Heart right ventricle (tissue), 16 donors: Measurements from ENCODE around the gene RTN4R. TPM values are rescaled to one million over a fixed set of nuclear protein-coding genes. Genes with fewer than 3 reads are reported as not detected.
"Not testable (repeated sequence)": the region's sequence is repeated elsewhere in the genome, so short reads cannot be mapped to it uniquely, and the experiment has no call there.

ENCODE experiments used
- ATAC-seq, 8 donors: fragments of 200-7000 bp; cut with Tn5 transposase; one replicate each; pipeline ENCODE4 v1.9.1; 2020; ENCODE audit warnings: mild to moderate bottlenecking in 8 of 8, moderate library complexity in 8 of 8, moderate number of reproducible peaks in 1 of 8
- DNase-seq, 2 donors: peaks; one replicate each; pipeline ENCODE4 v3.0.0-alpha.2; 2020
- H3K27ac ChIP-seq, 10 donors: fragments of 200-600 bp; sonication (generic) in 2 of 10; one replicate each; pipeline versions ENCODE4 v1.5.0 to v1.8.0; 2020 to 2022; ENCODE audit warnings: mild to moderate bottlenecking in 3 of 10
- H3K27me3 ChIP-seq, 7 donors: fragments of 200-600 bp; one replicate each; pipeline ENCODE4 v1.8.0; 2021 to 2022; ENCODE audit warnings: mild to moderate bottlenecking in 2 of 7
- H3K36me3 ChIP-seq, 9 donors: fragments of 200-600 bp; sonication (generic) in 1 of 9; one replicate each; pipeline versions ENCODE4 v1.5.0 to v1.8.0; 2020 to 2022; ENCODE audit warnings: mild to moderate bottlenecking in 2 of 9
- H3K4me1 ChIP-seq, 9 donors: fragments of 200-600 bp; sonication (generic) in 1 of 9; one replicate each; pipeline versions ENCODE4 v1.5.0 to v1.8.0; 2020 to 2022; ENCODE audit warnings: mild to moderate bottlenecking in 4 of 9
- H3K4me3 ChIP-seq, 10 donors: fragments of 200-600 bp; sonication (generic) in 2 of 10; one replicate each; pipeline versions ENCODE4 v1.5.0 to v1.8.0; 2020 to 2022; ENCODE audit warnings: mild to moderate bottlenecking in 7 of 10, moderate library complexity in 2 of 10
- H3K9me3 ChIP-seq, 11 donors: fragments of 200-600 bp in 10 of 11; sonication (generic) in 2 of 11; one replicate each; pipeline versions ENCODE4 v1.5.0 to v1.8.0; 2013 to 2022; ENCODE audit warnings: mild to moderate bottlenecking in 2 of 11, control low read depth in 1 of 11, moderate library complexity in 1 of 11
- CTCF ChIP-seq, 9 donors: fragments of 200-600 bp; sonication (generic) in 2 of 9; IDR thresholded peaks; one replicate each; pipeline versions ENCODE4 v1.5.0 to v1.8.0; 2021 to 2022; ENCODE audit warnings: antibody characterized with exemption in 9 of 9, mild to moderate bottlenecking in 5 of 9, moderate library complexity in 1 of 9
- WGBS, 2 donors: extraction: QIAGEN DNeasy Blood & Tissue Kit; methylation state at CpG; one replicate each; pipeline ENCODE4 v1.1.7; 2013; ENCODE audit warnings: inconsistent platforms in 1 of 2; 5-methylcytosine and 5-hydroxymethylcytosine counted together
- intact Hi-C, 10 donors: fragments of 100-400 bp; cut with DNase I; formaldehyde crosslinking; loops; one replicate each; pipeline versions ENCODE4 v1.11.1 to v1.14.2; 2022
- polyA plus RNA-seq, 2 donors: library from polyadenylated mRNA; stranded (reverse); fragments of 200-250 nt; gene quantifications; one replicate each; pipeline ENCODE4 v1.2.3, GENCODE V29; 2013
- total RNA-seq, 10 donors: library from RNA; stranded (reverse); fragmentation: NEBNext Ultra II Directional in 3 of 10; extraction: Animal tissue kit (Norgen Biotek cat#: 25700) in 3 of 10; gene quantifications; one replicate each; pipeline versions ENCODE4 v1.2.1 to v1.2.4, GENCODE V29; 2021 to 2023
- donor health status: Arrhythmogenic right ventricular cardiomyopathy.
- donor health status: ischemic (EF 13 %, LVEDD 7.1; RV severe dilation, severe dysfunction).
- donor health status: healthy with polysubstance abuse.
- donor health status: DM: no; HTN: yes; CAD: no.
- donor health status: DM: no; HTN: no; CAD: no.
- donor health status: ischemic (EF 25% LVEDD 6.9; RV normal size, moderate dysfunction).
- donor health status: ischemic (EF 25% LVEDD 5.7; RV mildly dilated, moderate dysfunction).
- donor health status: healthy.
- donor health status: DM: yes; HTN: yes; CAD: no.
- donor health status: Ischemic cardiomyopathy.
- donor health status: ischemic (EF 35%, LVEDD 5.7; RV mildly dilated, moderate dysfunction).
- donor health status: nonischemic (EF 11% LVEDD 7.7; RV severe dilation, severe dysfunction).
- donor health status: DM: yes; HTN: yes; CAD: no.
- donor health status: PGD.
- donor health status: ischemic (EF 29% LVEDD 5.4; RV normal size, mild dysfunction).
- donor health status: nonischemic (EF 23%, LVEDD 6.1; RV moderate dilation, normal function).

RTN4R gene
- total and polyA plus RNA-seq, 12 donors: 0.56 to 2.5 (median 0.93) TPM

DNA sequence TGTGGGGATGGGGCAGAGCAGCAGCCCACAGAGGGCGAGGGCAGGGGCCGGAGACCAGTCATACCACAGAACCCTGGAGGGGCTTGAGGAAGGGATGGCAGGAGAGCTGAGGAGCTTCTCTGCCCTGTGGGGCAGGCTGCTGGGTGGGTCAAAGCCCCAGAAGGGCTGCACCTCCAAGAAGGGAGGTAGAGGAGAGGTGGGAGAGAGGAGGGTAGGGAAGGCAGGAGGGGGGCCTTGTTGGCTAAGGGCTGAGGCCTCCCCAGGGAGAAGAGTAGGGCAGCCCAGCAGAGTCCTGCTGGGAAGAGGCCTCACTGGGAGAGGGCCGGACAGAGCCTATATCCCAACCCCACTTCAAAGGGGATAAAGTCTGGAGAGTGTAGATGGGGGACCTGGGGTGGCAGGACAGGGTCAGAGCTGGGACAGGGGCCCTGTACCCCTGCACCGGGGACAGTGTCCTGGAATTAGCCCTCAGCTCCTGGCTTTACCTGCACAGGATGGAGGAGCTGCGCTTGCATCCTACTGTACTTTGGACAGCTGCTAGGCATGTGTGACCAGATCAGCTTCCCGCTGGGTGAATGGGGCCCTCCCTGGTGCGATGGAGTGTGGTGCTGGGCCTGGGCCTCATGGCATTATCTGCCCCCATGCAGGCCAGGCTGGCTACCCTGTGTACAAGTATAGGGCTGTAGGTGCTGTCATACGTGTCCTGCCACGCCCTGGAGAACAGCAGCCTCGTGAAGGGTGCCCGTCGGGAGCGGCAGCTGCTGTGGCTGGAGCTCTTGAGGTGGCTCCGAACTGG, 44.5 kb upstream of the RTN4R start:
- DNase-seq (peak in 1 of 2 donors; percentile 1), ATAC-seq (no peak)
- TF ChIP-seq CTCF (IDR thresholded peaks at IDR 0.05): no peak
- Histone ChIP-seq H3K4me1 (peaks cover 3 to 15% (median 4%) of the 10 kb centered on the region in 9 donors), H3K27me3 (no peaks in the 10 kb centered on the region), H3K27ac (no peak overlapping the region), H3K4me3 (no peak overlapping the region), H3K36me3 (peaks cover 0 to 16% (median 0%) of the 10 kb centered on the region in 9 donors), H3K9me3 (no peaks in the 10 kb centered on the region)
- 89 to 90% methylated on average over 14 of the region's 14 CpGs for WGBS, 2 donors
- intact Hi-C loops: loop anchor here in 1 of 10 donors (10.0 kb wide), 1 partner anchor 82 kb away; the partner anchor contains the start of gene ZNF74

- H3K27ac ChIP-seq, H3K9me3 ChIP-seq, ATAC-seq, H3K4me1 ChIP-seq, H3K4me3 ChIP-seq, H3K27me3 ChIP-seq: not testable (repeated sequence)
- H3K36me3 ChIP-seq: peaks cover 0 to 16% (median 0%) of the 10 kb centered on the region in 9 donors
- intact Hi-C loops: loop anchor here in 1 of 10 donors (10.0 kb wide), 1 partner anchor 83 kb away; the partner anchor contains the start of gene ZNF74
- WGBS, 2 donors: 88 to 91% methylated on average over 16 to 17 of the region's 20 CpGs
- DNase-seq: peak in 1 of 2 donors; percentile 2
These were observed 43.3 kb upstream of the RTN4R start for GRCh38 chr22:20311249-20312062.

DNA sequence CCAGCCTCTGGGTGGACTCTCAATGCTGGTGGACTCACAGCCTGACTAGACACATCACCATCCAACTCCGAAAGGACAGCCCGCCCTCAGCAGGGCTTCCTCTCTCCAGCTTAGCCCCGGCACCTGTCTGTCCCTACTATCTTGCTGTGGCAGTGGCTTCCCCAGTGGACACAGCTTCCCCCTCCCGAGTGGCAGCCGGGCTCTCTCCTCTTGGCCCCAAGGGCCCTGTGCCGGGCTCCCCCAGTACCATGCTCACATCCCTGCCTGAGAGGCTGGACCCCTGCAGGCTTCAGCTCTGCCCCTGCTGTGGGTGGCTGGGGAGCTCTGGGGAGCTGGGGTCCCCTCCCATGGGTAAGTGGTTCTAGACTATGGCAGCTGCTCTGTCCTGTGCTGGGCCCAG, 42.7 kb upstream of the RTN4R start:
- intact Hi-C loops: loop anchor here in 1 of 10 donors (10.0 kb wide), 1 partner anchor 84 kb away; the partner anchor contains the start of gene ZNF74
- not testable (repeated sequence) for H3K27ac ChIP-seq, H3K27me3 ChIP-seq, H3K9me3 ChIP-seq, H3K4me1 ChIP-seq, ATAC-seq, H3K4me3 ChIP-seq
- H3K36me3 ChIP-seq: peaks cover 0 to 16% (median 0%) of the 10 kb centered on the region in 9 donors
- 79 to 83% methylated on average over 6 of the region's 6 CpGs for WGBS, 2 donors
- DNase-seq: peak in 1 of 2 donors; percentile 1

GRCh38 chr22:20310180-20310579, 42.1 kb upstream of the RTN4R start:
- intact Hi-C loops: loop anchor here in 1 of 10 donors (10.0 kb wide), 1 partner anchor 85 kb away; the partner anchor contains the start of gene ZNF74
- H3K36me3 ChIP-seq: peaks cover 0 to 14% (median 0%) of the 10 kb centered on the region in 9 donors
- not testable (repeated sequence) for DNase-seq, H3K27me3 ChIP-seq, H3K4me1 ChIP-seq, ATAC-seq, H3K9me3 ChIP-seq, H3K27ac ChIP-seq, H3K4me3 ChIP-seq
- WGBS, 2 donors: 82 to 85% methylated on average over 5 to 6 of the region's 7 CpGs

DNA sequence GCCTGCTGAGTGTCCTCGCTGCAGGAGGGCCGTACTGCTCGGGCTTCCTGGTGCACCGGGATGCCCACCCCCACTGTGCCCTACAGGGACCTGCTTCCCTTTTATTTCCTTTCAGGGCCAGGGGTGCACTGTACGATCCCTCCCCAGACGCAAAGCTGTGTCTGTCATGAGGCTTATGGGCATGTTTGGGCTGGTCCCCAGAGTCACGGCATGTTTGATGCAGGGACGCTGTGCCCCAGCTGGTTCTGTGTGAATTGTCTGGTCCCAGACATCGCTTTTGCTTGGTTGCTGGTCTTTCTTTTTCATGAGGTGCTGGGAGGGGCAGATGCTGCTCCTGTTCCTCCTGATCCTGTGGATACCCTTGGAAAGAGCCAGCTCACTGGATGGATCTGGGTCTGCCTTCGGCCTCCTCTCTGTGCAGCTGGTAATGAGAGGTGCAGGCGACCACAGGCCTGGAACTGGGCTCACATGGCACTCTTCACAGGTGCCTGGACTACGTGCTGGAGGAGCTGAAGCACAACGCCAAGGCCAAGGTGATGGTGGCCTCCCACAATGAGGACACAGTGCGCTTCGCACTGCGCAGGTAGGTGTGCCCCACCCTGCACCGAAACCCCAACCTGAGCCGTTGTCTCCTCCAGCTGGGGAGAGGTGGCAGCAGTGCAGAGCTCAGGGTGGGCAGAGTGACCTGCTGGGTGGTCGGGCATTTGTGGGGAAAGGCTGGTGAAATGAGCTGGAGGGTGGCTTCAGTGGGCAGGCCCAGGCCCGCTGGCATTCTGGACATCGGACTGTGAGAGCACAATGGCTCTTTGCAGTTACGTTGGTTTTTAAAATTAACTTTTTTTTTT, 40.9 kb upstream of the RTN4R start:
- H3K9me3 ChIP-seq, H3K36me3 ChIP-seq, H3K27ac ChIP-seq, H3K4me3 ChIP-seq, ATAC-seq, intact Hi-C loops, H3K4me1 ChIP-seq: not testable (repeated sequence)
- peak in 1 of 2 donors; percentile 1 for DNase-seq
- H3K27me3 ChIP-seq: peaks cover 0 to 13% (median 5%) of the 10 kb centered on the region in 7 donors
- 89 to 92% methylated on average over 22 of the region's 22 CpGs for WGBS, 2 donors

DNA sequence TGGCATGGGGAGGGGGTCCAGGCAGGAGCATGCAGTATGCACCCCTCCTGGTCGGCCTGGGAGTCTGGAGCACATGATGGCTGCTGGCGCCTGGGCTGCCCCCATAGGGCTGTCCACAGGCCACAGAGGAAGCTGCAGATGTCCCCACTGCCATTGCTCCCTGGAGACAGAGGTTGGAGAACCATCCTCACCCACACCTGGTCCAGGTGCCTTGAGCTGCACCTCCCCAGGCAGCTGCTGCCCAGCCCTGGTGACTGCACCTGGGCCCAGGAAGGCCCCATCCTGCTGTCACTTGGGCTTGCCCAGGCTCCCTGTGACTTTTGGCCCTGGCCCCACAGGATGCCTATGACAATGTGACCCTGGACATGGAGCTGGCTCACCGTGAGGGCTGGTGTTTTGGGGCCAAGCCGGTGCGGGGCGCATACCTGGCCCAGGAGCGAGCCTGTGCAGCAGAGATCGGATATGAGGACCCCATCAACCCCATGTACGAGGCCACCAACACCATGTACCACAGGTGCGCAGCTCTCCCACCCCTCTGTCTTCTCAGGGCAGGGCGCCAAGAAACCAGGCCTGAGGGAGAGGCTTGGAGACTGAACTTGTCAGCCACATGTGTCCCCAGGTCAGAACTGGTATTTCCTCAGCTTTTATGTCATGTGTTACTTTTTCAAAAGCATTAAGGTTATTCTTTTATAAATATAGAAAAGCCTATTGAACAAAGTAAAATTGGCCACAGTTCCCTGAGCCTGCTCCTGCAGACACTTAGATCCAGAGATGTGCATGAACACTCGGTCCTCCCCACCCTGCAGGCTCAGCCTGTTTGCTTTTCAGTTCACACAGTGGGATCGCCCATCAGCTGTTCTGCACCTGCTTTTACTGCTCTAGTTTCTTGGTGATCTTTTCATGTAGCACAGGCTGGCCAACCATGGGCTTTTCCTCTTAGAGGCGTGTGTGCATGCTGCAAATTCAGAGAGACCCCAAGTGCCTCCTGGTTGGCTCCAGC, 39.6 kb upstream of the RTN4R start:
- H3K9me3 ChIP-seq, H3K36me3 ChIP-seq, H3K4me3 ChIP-seq, intact Hi-C loops, H3K27ac ChIP-seq, H3K4me1 ChIP-seq: not testable (repeated sequence)
- 86 to 90% methylated on average over 14 of the region's 14 CpGs for WGBS, 2 donors
- ATAC-seq (peak in 1 of 8 donors; percentile 13), DNase-seq (peak in 1 of 2 donors; percentile 3)
- H3K27me3 ChIP-seq: peaks cover 0 to 19% (median 8%) of the 10 kb centered on the region in 7 donors

DNA sequence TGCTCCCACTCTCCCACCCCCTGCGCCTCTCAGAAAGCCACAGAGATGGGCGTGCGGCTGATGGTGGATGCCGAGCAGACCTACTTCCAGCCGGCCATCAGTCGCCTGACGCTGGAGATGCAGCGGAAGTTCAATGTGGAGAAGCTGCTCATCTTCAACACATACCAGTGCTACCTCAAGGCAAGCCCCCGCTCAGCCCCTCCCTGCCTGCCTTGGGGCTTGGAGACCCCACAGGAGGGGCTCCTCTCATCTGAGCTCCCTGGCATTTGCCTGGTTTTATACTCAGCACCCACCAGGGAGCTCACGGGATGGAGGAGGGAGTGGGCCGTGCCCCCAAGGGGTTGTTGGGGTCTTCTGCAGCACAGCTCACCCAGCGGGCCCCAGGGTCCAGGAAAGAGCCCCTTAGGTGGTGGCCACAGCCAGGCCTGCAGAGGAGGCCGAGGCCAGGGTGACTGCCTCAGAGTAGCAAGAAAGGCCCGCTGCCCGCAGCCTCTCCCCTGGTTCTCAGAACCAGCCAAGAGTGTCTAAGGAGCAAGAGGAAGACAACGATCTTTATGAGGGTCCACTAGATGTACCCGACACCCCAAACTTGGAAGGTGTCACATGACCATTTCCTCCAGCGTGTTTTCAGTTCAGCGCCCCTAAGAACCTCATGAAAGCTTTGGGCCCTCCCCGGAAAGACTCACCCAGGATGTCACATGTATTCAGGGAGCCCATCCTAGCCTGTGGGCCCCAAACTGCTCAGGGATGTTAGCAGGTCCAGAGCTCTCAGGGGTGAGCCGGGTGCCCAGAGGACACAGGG, 38.7 kb upstream of the RTN4R start:
- intact Hi-C loops, H3K9me3 ChIP-seq, H3K36me3 ChIP-seq, ATAC-seq, H3K4me1 ChIP-seq, H3K4me3 ChIP-seq, H3K27ac ChIP-seq: not testable (repeated sequence)
- peaks cover 6 to 28% (median 13%) of the 10 kb centered on the region in 7 donors for H3K27me3 ChIP-seq
- peak in 1 of 2 donors; percentile 2 for DNase-seq
- 94 to 95% methylated on average over 20 of the region's 21 CpGs for WGBS, 2 donors
